HG02884 (cell line): ENCODE results near the gene MAP3K15.
"Not testable (repeated sequence)": the region's sequence is repeated elsewhere in the genome, so short reads cannot be mapped to it uniquely, and the experiment has no call there.

Experiments used
- ATAC-seq: cut with Tn5 transposase; IDR thresholded peaks from one replicate; pipeline ENCODE4 v1.9.1; 2021; ENCODE audit warnings: mild to moderate bottlenecking, moderate library complexity; ENCODE audit not compliant: unreplicated experiment

MAP3K15 gene

DNA sequence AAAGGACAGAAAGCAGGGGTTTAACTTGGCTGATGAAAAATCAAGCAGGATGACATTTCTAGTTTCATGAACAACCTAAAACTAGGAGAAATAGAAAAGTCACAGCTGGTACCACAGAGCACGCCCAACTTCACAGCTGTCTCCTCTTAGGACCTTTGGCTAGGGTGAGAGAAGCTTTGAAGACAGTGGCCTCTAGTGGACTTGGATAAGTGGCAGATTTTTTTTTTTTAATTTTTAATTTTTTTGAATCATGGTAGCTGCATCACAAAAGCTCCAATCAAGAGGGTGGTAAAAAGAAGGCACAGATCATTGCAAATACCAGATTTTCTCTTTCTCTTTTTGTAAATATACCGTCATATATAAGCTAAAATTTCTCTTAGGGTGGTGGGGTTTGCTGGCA is 20.2 kb upstream of the MAP3K15 start:
- ATAC-seq = no peak

DNA sequence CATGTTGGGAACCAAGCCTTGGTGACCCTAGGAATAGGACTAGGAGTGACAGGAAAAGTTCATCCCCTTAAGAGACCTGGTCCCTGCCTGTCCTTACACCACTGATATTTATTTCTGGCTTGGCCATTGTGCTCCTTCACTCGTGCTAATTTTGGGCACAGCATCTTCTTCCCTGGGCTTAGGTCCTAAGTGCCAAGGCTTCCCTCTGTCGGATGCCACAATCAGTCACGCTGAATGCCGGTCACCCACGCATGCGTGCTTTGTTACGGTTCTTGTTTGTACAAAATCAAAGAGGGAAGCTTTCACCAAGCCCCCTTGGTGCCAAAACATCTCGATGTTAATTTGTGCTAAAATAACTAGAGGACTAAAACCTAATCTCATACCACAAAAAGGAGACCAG is 17.4 kb upstream of the MAP3K15 start:
- ATAC-seq = no peak

DNA sequence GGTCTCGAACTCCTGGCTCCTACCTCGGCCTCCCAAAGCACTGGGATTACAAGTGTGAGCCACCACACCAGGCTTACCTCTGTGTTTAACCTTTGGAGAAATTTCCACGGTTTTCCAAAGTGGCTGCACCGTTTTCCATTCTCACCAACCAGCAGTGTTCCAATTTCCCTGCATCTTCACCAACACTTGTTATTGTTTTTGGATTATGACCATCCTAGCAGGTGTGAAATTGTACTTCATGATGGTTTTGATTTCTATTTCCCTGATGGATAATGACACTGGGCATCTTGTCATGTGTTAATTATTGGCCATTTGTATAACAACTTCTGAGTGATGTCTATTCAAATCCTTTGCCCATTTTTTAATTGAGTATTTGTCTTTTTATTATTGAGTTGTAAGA is 2.7 kb upstream of the MAP3K15 start:
- ATAC-seq = no peak

DNA sequence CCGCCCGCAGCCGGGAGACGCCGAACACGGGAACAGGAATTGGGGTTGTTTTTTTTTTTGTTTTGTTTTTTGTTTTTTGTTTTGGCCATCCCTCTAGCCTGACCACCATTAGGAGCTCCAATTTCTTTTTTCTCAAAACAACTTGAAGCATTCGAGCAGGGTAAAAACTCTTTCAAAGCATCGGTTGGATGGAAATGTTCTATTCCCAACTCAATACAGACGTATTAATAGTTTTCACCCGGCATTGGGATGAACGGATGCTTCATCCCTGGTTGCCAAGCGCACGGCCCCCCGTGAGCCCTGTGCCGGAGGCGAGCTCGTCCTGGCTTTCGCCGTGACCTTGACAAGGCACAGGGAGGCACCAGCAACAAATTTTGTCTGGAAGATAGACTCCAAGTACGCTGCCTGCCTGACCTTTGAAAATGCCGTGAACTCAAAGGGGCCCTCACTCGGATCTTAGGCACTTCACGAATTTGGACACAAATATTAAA is 352 bp upstream of the MAP3K15 start:
- ATAC-seq = no peak

DNA sequence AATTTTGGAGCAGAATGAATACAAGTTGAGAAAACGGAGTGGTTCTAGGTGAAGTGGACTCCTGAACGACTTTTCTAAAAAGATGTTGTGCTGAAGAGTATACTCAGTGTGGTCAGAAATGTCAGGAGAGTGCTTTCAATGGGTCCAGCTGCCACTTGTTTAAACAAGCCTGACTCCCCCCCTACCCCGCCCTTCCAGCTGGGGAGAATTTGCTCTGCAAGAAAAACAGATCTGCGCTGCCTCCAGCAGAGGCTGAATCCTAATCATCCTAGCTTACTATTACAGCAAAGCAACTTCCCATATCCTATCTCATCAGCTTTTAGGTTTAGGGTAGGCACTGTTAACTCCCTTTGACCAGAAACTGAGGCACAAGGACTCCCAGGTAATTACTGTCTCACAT is 1.9 kb downstream of the MAP3K15 start:
- ATAC-seq = no peak

DNA sequence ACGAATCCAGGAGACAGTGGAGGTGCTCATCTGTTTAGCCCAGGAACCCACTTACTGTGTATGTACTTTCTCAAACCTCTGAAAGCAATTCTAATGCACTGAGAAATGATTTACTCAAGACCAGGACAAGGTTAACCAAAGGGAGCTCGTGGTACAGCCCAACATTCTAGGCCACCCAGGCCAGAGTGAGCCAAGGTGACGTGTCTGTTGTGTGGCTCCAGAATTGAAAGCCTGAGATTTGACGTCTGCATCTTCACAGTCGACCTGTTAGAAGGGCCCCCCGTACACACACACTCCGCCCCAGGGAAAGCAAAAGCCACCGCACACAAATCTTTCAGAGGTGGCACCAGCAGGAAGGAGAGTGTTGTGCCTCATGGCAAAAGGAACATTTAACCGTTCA is 2.3 kb downstream of the MAP3K15 start:
- no peak for ATAC-seq

DNA sequence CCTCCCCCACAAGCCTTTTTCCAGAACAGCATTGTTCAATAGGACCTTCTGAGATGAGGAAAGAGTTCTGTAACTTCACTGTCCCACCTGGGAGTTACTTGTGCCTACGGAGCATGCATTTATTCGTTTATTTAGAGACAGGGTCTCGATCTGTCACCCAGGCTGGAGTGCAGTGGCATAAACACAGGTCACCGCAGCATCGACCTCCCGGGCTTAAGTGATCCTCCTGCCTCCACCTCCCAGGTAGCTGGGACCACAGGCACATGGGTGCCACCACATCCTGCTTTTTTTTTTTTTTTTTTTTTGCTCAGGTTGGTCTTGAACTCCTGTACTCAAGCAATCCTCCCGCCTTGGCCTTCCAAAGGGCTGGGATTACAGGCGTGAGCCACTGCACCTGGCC is 2.9 kb downstream of the MAP3K15 start:
- no peak for ATAC-seq

DNA sequence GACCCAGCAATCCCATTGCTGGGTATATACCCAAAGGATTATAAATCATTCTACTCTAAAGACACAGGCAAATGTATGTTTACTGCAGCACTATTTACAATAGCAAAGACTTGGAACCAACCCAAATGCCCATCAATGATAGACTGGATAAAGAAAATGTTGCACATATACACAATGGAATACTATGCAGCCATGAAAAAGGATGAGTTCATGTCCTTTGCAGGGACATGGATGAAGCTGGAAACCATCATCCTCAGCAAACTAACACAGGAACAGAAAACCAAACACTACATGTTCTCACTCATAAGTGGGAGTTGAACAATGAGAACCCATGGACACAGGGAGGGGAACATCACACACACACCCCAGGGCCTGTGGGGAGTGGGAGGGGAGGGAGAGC is 3.5 kb downstream of the MAP3K15 start:
- ATAC-seq = not testable (repeated sequence)

DNA sequence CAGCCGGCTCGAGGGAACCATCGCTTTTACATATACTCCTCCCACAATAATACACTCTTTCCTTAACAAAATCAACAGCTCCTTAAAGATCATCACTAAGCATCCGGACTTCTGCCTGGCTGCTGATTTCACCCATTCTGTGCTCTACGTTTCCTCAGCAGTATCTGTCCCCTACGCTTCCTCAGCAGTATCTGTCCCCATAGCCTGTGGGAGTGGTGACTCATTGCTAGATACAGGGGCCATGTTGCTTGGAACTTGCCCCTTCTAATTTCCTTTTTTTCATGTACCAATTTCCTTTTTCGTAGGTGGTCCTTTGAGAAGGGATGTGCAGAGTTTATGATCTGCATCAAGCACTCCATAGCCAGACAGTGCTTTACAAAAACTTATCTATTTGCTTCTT is 18.6 kb downstream of the MAP3K15 start:
- ATAC-seq = no peak

DNA sequence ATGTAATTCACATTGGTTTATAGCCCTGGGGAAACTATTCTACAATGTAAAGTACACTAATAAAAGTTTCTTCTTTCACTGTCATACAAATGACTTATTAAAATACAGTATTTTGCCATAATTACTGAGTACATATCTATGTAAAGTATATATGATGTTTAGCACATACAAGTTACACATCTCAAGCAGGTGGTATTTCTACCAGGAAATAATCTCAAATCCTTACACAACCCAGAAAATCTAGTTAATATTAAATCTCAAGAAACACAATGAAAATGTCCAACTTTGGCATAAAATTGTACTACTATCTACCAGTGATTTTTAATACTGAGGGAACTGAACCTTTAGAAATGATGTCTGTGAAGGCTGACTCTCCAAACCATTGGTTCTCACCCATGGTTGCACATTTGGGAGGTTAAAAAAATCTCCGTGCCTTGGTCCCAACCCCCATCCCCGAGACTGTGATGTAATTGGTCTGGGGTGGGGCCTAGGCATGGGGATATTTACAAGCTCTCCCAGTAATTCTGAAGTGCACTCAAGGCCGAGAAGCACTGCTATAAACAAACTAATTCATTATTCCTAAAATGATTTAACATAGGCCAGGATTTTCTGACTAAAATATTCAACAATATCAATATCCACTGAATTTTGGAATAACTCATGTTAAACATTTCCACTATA is 27.6 kb downstream of the MAP3K15 start:
- ATAC-seq = no peak

DNA sequence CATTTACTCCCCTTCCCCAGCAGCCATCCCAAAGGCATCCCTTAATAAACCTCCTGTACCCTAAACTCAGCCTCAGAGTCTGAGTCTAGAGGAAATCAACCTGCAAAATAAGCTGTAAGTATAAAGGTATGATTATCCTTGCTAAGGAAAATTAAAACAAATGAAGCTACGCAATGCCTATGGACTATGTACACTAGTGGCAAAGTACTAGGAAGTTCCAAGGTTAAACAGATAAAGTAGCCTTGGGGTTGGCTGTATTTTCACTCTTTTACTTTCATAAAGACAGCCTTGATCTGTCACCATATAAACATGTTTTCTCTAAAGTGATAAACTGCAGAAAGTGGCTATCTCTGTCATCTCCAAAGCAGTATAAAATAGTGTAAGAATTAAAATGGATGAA is 35.9 kb downstream of the MAP3K15 start:
- ATAC-seq = no peak

DNA sequence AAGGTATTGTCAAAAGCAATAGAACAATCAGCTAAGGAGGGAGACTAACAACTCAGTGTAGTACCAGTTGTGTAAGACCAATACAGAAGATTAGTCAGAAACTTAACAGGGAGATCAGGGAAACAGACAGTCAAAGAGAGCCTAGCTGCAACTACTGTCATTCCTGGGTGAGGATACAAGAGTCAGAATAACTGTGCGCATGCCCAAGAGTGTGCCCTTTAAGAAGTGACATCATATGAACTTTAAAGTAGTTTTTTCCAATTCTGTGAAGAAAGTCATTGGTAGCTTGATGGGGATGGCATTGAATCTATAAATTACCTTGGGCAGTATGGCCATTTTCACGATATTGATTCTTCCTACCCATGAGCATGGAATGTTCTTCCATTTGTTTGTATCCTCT is 46.9 kb downstream of the MAP3K15 start:
- ATAC-seq = not testable (repeated sequence)

DNA sequence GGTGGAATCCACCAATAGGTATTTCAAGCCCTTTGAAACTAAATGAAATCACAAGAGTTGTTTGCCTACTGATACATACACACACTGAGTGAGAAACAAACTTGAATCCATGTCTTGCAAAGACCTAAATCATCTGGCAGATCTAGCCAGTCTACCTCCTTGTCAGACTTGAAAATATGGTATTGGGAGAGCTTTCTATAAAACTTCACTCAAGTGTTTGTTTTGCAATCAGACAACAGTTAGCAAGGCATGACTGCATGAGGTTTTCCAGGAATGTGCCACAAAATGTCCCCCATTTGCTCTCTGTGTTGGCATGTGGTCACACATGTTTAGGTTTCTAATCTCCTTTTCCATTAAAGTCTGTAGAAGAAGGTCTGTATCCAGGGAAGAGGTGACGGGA is 52.4 kb downstream of the MAP3K15 start:
- no peak for ATAC-seq

DNA sequence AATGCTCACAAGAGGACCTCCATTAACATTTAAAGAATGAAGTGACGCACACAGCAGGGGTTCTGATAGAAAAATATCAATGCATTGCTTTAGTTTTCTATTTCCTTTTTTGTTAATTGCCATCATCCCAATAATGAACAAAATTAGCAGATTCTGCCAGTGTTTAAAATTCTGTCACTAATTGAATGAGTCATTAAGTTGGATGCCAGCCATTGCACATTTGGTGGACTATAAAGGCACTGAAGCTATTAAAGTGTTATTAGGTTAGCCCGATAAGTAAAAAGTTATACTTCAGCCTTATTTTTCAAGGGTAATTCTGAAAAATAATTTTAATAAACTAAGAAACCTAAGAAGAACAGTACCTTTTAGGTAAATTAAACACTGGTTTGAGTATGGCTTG is 53.1 kb downstream of the MAP3K15 start:
- ATAC-seq = no peak

DNA sequence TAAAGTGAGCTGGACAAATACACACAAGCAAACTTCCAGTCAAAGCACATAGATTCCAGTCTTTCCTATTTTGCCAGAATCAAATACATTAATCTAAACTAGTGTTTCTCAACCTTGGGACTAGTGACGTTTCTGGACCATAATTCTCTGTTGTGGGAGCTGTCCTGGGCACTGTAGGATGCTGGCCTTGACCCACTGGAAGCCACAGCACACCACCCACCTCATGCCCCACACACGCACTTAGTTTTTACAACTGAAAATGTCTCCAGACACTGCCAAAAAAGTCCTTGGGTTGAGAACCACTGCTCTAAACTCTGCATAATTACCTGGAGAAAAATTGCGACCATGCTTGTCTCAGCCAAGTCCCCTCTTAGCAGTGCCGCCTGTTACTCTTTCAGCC is 57.6 kb downstream of the MAP3K15 start:
- ATAC-seq = no peak

DNA sequence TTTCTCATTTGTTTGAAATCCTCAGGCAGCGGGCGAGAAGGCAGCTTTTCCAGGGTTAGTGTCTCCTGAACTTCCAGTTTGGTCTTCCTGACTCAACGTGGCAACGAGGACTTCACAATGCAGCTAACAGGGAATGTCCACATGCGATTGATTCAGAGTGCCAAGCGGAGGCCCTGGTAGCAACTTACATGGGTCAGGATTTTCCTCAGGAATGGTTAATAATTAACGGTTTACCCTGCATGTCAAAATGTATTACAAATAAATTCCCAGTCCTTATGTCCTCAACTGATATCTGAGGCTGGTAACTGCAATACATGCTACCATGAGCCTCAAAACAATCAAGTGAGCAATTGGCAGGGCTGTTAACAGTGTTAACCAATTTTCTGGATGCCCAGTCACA is 67.2 kb downstream of the MAP3K15 start:
- no peak for ATAC-seq

DNA sequence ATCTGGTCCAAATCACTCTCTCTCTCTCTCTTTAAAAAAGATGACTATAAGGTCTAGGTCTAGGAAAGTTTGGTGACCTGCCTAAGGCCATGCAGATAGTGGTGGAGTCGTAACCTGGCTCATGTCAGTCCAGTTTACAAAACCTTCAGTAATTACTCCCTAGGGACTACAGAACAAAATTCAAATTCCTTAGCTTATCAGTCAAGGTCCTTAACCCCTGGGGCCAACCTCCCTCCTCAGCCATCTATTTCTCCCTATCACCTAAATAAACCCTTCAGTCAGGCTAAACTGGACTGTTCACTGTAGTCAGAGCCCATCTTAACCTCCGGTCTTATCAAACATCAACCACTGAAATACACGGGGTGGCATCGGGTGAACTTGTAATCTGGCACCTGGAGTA is 68.9 kb downstream of the MAP3K15 start:
- ATAC-seq = no peak

DNA sequence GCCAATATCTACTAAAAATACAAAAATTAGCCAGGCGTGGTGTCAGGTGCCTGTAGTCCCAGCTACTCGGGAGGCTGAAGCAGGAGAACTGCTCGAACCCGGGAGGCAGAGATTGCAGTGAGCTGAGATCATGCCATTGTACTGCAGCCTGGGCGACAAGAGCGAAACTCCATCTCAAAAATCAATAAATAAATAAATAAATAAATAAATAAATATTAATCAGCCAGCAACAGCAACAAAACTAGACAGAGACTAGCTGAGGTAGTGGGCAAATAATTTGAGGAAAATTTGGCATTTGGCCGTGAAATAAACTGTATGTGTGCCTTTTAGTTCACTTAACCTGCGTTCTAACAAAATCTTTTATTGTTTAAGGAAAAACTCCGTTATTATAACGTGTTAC is 69.5 kb downstream of the MAP3K15 start:
- not testable (repeated sequence) for ATAC-seq

DNA sequence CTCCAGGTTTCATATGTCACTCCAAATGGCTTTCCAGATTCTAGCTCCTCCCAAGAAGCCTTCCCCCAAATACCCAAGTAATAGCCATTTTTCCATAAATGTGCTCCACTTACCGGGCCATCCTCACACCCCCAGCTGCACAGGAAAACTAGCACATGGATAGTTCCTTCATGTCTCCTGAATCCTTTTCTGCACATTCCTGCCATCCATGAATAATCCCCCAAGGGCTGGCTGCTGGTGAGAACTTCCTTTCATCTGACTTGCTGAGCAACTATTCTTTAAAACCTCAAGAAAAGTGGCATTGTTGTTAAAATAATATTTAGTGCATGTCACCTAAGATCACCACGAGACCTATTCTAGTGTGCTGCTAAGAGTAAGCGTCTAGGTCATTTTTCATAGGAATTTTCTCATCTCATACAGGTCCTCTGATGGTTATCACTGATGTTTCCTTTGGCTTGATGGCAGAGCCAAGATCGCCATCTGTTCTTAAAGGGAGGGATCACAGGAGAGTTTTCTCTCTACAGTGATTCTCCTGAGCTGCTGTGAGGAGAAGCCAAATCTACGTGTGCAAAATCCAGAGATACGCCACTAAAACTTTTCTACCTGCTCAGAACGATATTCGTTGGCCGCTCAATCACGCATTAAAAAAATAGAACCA is 71.3 kb downstream of the MAP3K15 start:
- ATAC-seq = no peak

DNA sequence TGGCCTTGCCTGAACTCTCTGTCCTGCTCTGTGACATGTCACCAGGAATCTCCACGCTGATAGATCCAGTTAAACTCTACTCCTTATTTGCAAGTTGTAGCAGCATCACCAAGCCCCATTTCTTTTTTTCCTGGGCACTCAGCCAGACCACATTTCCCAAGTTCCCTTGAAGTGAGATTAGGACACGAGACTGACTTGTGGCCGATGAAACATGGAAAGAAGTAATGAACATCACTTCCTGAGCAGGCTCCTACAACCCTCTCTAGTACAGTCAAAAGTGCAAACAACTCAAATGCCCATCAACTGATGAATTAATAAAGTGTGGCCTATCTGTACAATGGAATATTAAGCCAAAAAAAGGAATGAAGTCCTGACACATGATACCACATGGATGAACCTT is 74.6 kb downstream of the MAP3K15 start:
- no peak for ATAC-seq

DNA sequence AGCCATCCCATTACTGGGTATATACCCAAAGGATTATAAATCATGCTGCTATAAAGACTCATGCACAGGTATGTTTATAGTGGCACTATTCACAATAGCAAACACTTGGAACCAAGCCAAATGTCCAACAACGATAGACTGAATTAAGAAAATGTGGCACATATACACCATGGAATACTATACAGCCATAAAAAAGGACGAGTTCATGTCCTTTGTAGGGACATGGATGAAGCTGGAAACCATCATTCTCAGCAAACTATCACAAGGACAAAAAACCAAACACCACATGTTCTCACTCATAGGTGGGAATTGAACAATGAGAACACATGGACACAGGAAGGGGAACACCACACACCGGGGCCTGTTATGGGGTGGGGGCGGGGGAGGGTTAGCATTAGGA is 92.6 kb downstream of the MAP3K15 start:
- not testable (repeated sequence) for ATAC-seq

DNA sequence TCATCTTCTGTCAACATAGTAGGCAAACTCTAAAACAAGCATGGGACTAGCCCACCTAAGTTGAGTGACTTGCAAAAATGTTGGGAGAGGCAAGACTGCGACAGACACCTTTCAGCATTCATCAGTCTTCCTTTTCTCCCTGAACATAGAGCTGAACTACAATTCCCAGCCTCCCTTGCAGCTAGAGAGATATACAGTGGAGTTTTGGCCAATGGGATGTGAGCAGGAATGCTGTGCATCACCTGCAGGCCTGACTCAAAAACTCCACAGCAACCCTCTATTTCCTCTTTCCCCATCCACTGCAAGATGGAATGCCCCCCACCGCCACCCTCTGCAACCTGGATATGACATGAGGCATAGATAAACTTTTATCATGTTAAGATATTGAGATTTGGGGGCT is 105.0 kb downstream of the MAP3K15 start:
- no peak for ATAC-seq

DNA sequence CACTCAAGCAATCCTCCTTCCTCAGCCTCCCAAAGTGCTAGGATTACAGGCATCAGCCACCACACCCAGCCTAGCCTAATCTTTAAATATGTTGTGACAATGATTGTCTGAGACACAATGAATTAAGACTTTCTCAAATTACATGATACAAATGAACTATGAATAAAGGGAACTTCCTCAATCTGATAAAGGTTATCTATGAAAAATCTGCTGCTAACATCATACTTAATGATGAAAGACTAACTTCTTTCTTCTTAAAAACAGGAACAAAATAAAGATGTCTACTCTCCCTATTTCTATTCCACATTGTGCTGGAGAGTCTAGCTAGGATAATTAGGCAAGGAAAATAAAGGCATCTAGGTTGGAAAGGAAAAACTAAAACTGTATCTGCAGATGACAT is 111.6 kb downstream of the MAP3K15 start:
- no peak for ATAC-seq
